K562 (cell line): Measurements from ENCODE around the gene SOX6. TPM values are rescaled to one million over a fixed set of nuclear protein-coding genes. Genes with fewer than 3 reads are reported as not detected.

Experiments
- ATAC-seq: fragments of 200-7000 bp; cut with Tn5 transposase; 3 replicates; pipeline ENCODE4 v1.9.1; 2020; ENCODE audit warnings: moderate library complexity
- BruUV-seq: library from RNA; stranded (reverse); fragments of 400-500 nt; replicated peaks from 2 replicates; lab custom pipeline; 2021; lab: Mats Ljungman, UMichigan
- CTCF ChIA-PET: fragments of 300-600 bp; formaldehyde crosslinking; extraction: SDS; loops from one replicate; lab custom pipeline; 2021; ENCODE audit warnings: low intra/inter-chr PET ratio; lab: Yijun Ruan, JAX
- POLR2A ChIA-PET: fragments of 300-600, 350-650 bp; sonication (Branson Sonifier 250); formaldehyde crosslinking; extraction: SDS; loops from one replicate; lab custom pipeline; 2021; ENCODE audit warnings: antibody characterized with exemption, inconsistent platforms; lab: Yijun Ruan, JAX
- DNase-seq, 4 experiments: peaks; one replicate each; pipeline versions ENCODE4 v3.0.0 to v3.0.0-alpha.2; 2011 to 2018; ENCODE audit warnings: low spot score in 3 of 4, mixed read lengths in 3 of 4; ENCODE audit errors: extremely low read depth in 1 of 4
- FAIRE-seq: peaks from 2 replicates; lab custom pipeline; 2011; peaks lifted over from hg19 to GRCh38; lab: Jason Lieb, UNC
- H2AFZ ChIP-seq: 2 replicates; pipeline ENCODE4 v1.6.0; 2011; ENCODE audit warnings: low read depth, low read length, control low read depth, inconsistent platforms
- H3K27ac ChIP-seq: fragments of 200-600 bp; 3 replicates; pipeline ENCODE4 v1.8.0; 2011; ENCODE audit warnings: low read depth, mild to moderate bottlenecking, control low read depth, inconsistent platforms, low read length, moderate library complexity, mixed read lengths; ENCODE audit errors: extremely low read depth
- H3K27me3 ChIP-seq, 2 experiments: fragments of 300-600 bp in 1 of 2; 2 replicates in 1 of 2; 3 replicates in 1 of 2; pipeline versions ENCODE4 v1.6.0 to v1.8.0; 2011; ENCODE audit warnings: inconsistent platforms in 2 of 2, low read length in 2 of 2, mild to moderate bottlenecking in 1 of 2, mixed read lengths in 1 of 2, moderate library complexity in 1 of 2; ENCODE audit not compliant: control insufficient read depth in 2 of 2, insufficient read depth in 2 of 2
- H3K36me3 ChIP-seq: fragments of 300-600 bp; 3 replicates; pipeline ENCODE4 v1.8.0; 2011; ENCODE audit warnings: mild to moderate bottlenecking, low read length, inconsistent platforms; ENCODE audit not compliant: control insufficient read depth, insufficient read depth
- H3K4me1 ChIP-seq, 2 experiments: fragments of 200-600 bp in 1 of 2; replicated peaks in 1 of 2; 2 replicates in 1 of 2; 3 replicates in 1 of 2; pipeline versions ENCODE4 v1.5.1 to v1.8.0; 2011; ENCODE audit warnings: inconsistent platforms in 2 of 2, low read length in 2 of 2, mild to moderate bottlenecking in 1 of 2, mixed read lengths in 1 of 2, moderate library complexity in 1 of 2; ENCODE audit not compliant: control insufficient read depth in 2 of 2, insufficient read depth in 2 of 2
- H3K4me2 ChIP-seq: 2 replicates; pipeline ENCODE4 v1.6.1; 2011; ENCODE audit warnings: low read length, control low read depth, inconsistent platforms, mixed read lengths; ENCODE audit not compliant: insufficient read depth
- H3K4me3 ChIP-seq: fragments of 200-600 bp; sonication (generic), shearing (Covaris generic); 2 replicates; pipeline ENCODE4 v1.5.1; 2016; ENCODE audit warnings: control low read depth, inconsistent platforms
- H3K79me2 ChIP-seq: fragments of 200-600 bp; 3 replicates; pipeline ENCODE4 v1.8.0; 2011; ENCODE audit warnings: low read length, inconsistent platforms; ENCODE audit not compliant: control insufficient read depth, insufficient read depth
- H3K9ac ChIP-seq, 2 experiments: 2 replicates each; pipeline versions ENCODE4 v1.6.0 to v1.6.1; 2011; ENCODE audit warnings: low read depth in 2 of 2, low read length in 2 of 2, control low read depth in 1 of 2, inconsistent platforms in 1 of 2, mild to moderate bottlenecking in 1 of 2, mixed read lengths in 1 of 2; ENCODE audit not compliant: insufficient read depth in 1 of 2
- H3K9me1 ChIP-seq: one replicate; pipeline ENCODE4 v1.6.0; 2011; ENCODE audit warnings: inconsistent platforms, mild to moderate bottlenecking, low read length, moderate library complexity; ENCODE audit not compliant: control insufficient read depth, insufficient read depth
- H3K9me3 ChIP-seq: replicated peaks from 2 replicates; pipeline ENCODE4 v1.5.1; 2011; ENCODE audit warnings: low read depth, low read length, inconsistent platforms; ENCODE audit not compliant: control insufficient read depth, insufficient read depth
- H4K20me1 ChIP-seq: replicated peaks from 2 replicates; pipeline ENCODE4 v1.6.1; 2011; ENCODE audit warnings: low read length, inconsistent platforms, mixed read lengths; ENCODE audit not compliant: control insufficient read depth, insufficient read depth
- BACH1 ChIP-seq: fragments of 200-800 bp; sonication (Bioruptor generic); IDR thresholded peaks from 2 replicates; pipeline ENCODE4 v1.6.1; 2016; ENCODE audit warnings: missing genetic modification characterization, missing compliant biosample characterization
- BCL6 ChIP-seq: fragments of 250-450 bp; sonication (Bioruptor Pico); IDR thresholded peaks from 2 replicates; pipeline ENCODE4 v1.4.0; 2020
- DMBX1 ChIP-seq: fragments of 250-450 bp; sonication (Bioruptor Pico); IDR thresholded peaks from 2 replicates; pipeline ENCODE4 v1.8.0; 2022; ENCODE audit warnings: inconsistent platforms, mild to moderate bottlenecking, moderate library complexity, borderline replicate concordance
- ETV1 ChIP-seq: fragments of 450-650 bp; conservative IDR thresholded peaks from 2 replicates; pipeline ENCODE4 v1.6.1; 2016; ENCODE audit warnings: missing genetic modification characterization, control low read depth, low read depth, missing compliant biosample characterization
- NFE2 ChIP-seq: IDR thresholded peaks from 2 replicates; pipeline ENCODE4 v1.6.1; 2014; ENCODE audit warnings: antibody characterized with exemption, low read depth
- NONO ChIP-seq, 2 experiments: fragments of 200-400 bp in 1 of 2; fragments of 450-650 bp in 1 of 2; formaldehyde crosslinking in 1 of 2; IDR thresholded peaks; 2 replicates each; pipeline ENCODE4 v1.6.1; 2017; ENCODE audit warnings: low read depth in 2 of 2, mild to moderate bottlenecking in 2 of 2, moderate library complexity in 2 of 2, low read length in 1 of 2
- PRDM10 ChIP-seq: fragments of 450-650 bp; IDR thresholded peaks from 2 replicates; pipeline ENCODE4 v1.6.1; 2018; ENCODE audit not compliant: partially characterized antibody
- SOX6 ChIP-seq: fragments of 450-650 bp; IDR thresholded peaks from 2 replicates; pipeline ENCODE4 v1.6.1; 2014; ENCODE audit warnings: mild to moderate bottlenecking
- ZBTB11 ChIP-seq, 3 experiments: fragments of 200-800 bp in 1 of 3; fragments of 250-450 bp in 1 of 3; fragments of 450-650 bp in 1 of 3; sonication (Bioruptor Pico) in 1 of 3; sonication (Bioruptor generic) in 1 of 3; formaldehyde crosslinking in 1 of 3; IDR thresholded peaks; 2 replicates each; pipeline versions ENCODE4 v1.6.1 to v1.8.0; 2016 to 2022; ENCODE audit warnings: mild to moderate bottlenecking in 2 of 3, missing genetic modification characterization in 2 of 3, missing compliant biosample characterization in 1 of 3, moderate library complexity in 1 of 3
- WGBS: fragments of 100-300 bp; shearing (Covaris generic); methylation state at CpG from one replicate; pipeline ENCODE4 v1.1.6; 2016; ENCODE audit warnings: low coverage, mixed read lengths; ENCODE audit not compliant: insufficient coverage; ENCODE audit errors: missing lambda C conversion rate; 5-methylcytosine and 5-hydroxymethylcytosine counted together
- in situ Hi-C: fragments of 300-500 bp; cut with MboI; formaldehyde crosslinking; loops from 4 replicates; pipeline ENCODE4 v1.15.0; 2018; ENCODE audit warnings: inconsistent platforms, mixed read lengths
- intact Hi-C: fragments of 100-400 bp; cut with micrococcal nuclease; formaldehyde crosslinking; loops from 2 replicates; pipeline ENCODE4 v1.14.2; 2022
- polyA plus RNA-seq, 8 experiments: library from polyadenylated mRNA; depleted of rRNA in 4 of 8; stranded (reverse) in 5 of 8; unstranded in 3 of 8; fragments of >200 nt; fragmentation: Nextera tagmentation in 2 of 8; fragmentation: Illumina TruSeq in 1 of 8; extraction: Ambion mirVana in 2 of 8; extraction: Trizol in 1 of 8; gene quantifications; 2 replicates each; pipeline versions ENCODE4 v1.2.1 to v1.2.3, GENCODE V29; 2011 to 2014; ENCODE audit warnings: inconsistent platforms in 1 of 8, missing spikeins in 1 of 8
- total RNA-seq, 7 experiments: library from RNA; depleted of rRNA in 6 of 7; stranded (reverse); fragments of >200 nt in 6 of 7; fragmentation: Illumina TruSeq in 2 of 7; extraction: Trizol in 2 of 7; gene quantifications; 2 replicates each; pipeline versions ENCODE4 v1.2.1 to v1.2.3, GENCODE V29; 2011 to 2021; ENCODE audit warnings: low replicate concordance in 1 of 7
- TF ChIP-seq, protein P1 (sequence below): fragments of 250-450 bp; sonication (Bioruptor Pico); IDR thresholded peaks from 2 replicates; pipeline ENCODE4 v1.8.0; 2021; ENCODE audit warnings: moderate library complexity, mild to moderate bottlenecking, inconsistent platforms

The SOX6 gene
- total and polyA plus RNA-seq, 9 of the 15 experiments (the other 6 are each of a cell fraction or from before 2014, with no cell fraction given) = 0.89 to 8.7 (median 5.7) TPM

DNA sequence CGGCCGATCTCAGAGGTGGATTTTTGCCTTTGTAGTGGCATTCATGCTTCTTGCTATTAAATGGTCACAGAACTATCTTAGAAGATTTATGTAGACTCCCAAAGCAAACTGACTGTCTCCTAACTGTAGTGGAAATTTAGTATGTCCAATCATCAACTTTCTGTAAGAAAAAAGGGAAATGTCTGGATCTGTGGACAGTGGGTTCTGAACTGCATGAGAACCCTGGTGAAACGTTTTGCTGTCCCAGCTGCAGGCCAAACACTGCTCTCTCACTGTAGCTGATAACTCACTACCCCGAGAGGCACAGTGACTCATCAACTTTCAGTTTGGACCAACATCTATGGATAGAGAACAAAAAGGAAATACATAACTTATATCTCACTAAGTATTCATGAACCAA lies 387.1 kb downstream of the SOX6 start:
- no peaks in the 10 kb centered on the region for H4K20me1 ChIP-seq
- ATAC-seq (peak; percentile 91), DNase-seq (peak; percentile 57 to 92 (median 72)), FAIRE-seq (peak; percentile 95)
- H3K4me3 ChIP-seq = peak overlapping the region; percentile 1; the same call in 1 of the 2 replicates
- no peaks in the 10 kb centered on the region for H3K36me3 ChIP-seq
- peak overlapping the region; percentile 93 for H3K27ac ChIP-seq
- H2AFZ ChIP-seq = peak overlapping the region; percentile 98
- H3K9me1 ChIP-seq = no peaks in the 10 kb centered on the region
- intact Hi-C loops (loop anchor here (10.0 kb wide), 2 partner anchors 316 to 386 kb away; partner anchors contain the start of gene SOX6), in situ Hi-C loops (no loop called here)
- ChIA-PET CTCF (no interaction called here), POLR2A (interaction anchor here (0.5 to 1.9 kb wide), 6 partner anchors 10 to 1420 kb away, joined by 3 to 6 read pairs (median 4); no protein-coding TSS in a partner anchor)
- H3K79me2 ChIP-seq = no peaks in the 10 kb centered on the region
- no peaks in the 10 kb centered on the region for H3K27me3 ChIP-seq
- no peaks in the 10 kb centered on the region for H3K9me3 ChIP-seq
- 3% methylated on average over 4 of the region's 4 CpGs for WGBS
- peaks cover 18 to 39% of the 10 kb centered on the region in 2 experiments for H3K4me1 ChIP-seq
- H3K9ac ChIP-seq = peak overlapping the region; percentile 1 to 79; a peak in 2 of 4 replicates
- BruUV-seq = TSS peak; percentile 71
- H3K4me2 ChIP-seq = peak overlapping the region; percentile 83
- TF ChIP-seq PRDM10 (no peak), BCL6 (CRISPR knock-in tag) (no peak), NFE2 (peak; percentile 99), NONO (IDR thresholded peaks at IDR 0.05; ENCODE audit: low read depth in 2 of 2, low read length in 1 of 2) (0 out of 4 replicates have a peak, but pooled peaks of 1 of the 2 experiments have one; percentile 11), ETV1 (tag) (peak; percentile 28; the same call in 1 of the 2 replicates), DMBX1 (CRISPR knock-in tag) (peak; percentile 39; the same call in 1 of the 2 replicates), SOX6 (0 out of 2 replicates have a peak, but pooled peaks have one; percentile 27), ZBTB11 (CRISPR knock-in tag; IDR thresholded peaks at IDR 0.05) (peak in 1 of 3 experiments; percentile 3; a peak in 1 of 6 replicates), BACH1 (tag) (peak; percentile 94)
- TF ChIP-seq, protein P1, sequence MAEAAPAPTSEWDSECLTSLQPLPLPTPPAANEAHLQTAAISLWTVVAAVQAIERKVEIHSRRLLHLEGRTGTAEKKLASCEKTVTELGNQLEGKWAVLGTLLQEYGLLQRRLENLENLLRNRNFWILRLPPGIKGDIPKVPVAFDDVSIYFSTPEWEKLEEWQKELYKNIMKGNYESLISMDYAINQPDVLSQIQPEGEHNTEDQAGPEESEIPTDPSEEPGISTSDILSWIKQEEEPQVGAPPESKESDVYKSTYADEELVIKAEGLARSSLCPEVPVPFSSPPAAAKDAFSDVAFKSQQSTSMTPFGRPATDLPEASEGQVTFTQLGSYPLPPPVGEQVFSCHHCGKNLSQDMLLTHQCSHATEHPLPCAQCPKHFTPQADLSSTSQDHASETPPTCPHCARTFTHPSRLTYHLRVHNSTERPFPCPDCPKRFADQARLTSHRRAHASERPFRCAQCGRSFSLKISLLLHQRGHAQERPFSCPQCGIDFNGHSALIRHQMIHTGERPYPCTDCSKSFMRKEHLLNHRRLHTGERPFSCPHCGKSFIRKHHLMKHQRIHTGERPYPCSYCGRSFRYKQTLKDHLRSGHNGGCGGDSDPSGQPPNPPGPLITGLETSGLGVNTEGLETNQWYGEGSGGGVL (CRISPR knock-in tag) = no peak
